Stimulated activated CD8-positive, alpha-beta memory T cell treated with anti-CD3 and anti-CD28 coated beads, Interleukin-2, amount 100 ng/mL, for 48 hours (primary cell): Measurements from ENCODE around the gene CFAP100.
A peak's percentile ranks its signal among the peaks of the same experiment; 100 is the strongest.

Source experiments
- DNase-seq, 2 donors: peaks; one replicate each; pipeline ENCODE4 v3.0.0-alpha.2; 2020; ENCODE audit warnings: low read depth in 2 of 2

The CFAP100 gene

DNA sequence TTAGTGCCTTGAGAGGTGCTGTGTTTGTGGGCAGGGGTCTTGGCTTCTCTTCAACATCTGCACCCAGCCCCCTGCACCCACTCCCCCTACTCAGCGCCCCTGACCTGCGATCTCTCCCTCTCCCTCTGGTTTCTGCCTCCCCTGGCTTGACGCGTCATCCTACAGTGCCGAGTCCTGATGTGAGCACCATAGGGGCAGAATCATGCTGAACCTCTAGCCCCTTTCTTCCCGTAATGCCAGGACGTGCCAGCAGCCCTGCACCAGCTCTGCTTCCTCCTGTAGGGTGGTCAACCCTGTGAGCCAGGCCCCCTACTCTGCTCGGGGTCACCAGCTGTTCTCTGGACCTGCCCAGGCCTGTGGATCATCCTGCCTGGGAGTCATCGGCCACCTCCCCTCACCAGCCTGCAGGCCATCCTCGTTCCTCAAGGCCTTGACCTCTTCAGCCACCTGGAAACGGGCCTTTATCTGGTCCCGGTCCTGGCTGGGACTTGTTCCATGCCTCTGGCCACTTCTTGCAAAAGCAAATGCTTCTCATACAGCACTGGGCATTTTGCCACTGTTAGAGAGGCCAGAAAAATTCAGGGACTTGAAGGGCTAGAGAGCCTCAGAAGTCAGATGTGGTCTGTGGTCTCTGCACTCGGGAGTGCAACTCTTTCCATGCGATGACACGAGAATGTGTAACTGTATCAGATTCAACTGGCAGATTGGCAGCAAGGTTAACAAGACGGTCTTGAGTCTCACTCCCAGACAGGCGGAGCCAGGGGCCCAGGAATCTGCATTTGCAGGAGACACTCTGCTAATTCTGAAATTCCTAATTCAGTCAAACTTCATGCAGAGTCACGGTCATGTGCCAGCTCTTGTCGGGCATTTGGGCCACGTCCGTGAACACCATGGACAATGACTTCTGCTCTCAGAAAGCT is 20.8 kb upstream of the CFAP100 start:
- DNase-seq: no peak

DNA sequence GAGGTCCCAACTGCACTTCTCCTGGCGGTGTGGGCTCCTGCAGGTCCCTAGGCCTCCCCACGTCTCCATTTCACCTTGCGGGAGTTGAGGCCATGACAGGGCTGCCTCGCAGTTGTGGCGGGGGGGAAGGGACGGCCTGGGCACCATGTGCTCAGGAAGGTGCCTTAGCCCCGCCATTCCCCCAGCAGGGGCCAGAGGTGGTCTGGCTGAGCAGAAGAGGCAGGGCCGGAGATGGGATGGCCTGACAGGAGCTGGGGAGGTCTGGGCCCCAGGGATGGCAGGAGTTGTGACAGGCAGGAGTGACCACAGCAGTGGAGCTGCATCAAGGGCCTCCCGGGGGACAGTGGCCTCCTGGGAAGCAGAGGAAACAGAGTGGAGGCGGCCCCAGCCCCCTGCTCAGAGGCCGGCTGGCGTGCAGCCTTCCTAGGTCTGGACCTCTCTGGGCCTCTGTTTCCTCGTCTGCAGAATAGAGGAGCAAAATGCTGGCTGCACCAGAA is 18.8 kb upstream of the CFAP100 start:
- no peak for DNase-seq

DNA sequence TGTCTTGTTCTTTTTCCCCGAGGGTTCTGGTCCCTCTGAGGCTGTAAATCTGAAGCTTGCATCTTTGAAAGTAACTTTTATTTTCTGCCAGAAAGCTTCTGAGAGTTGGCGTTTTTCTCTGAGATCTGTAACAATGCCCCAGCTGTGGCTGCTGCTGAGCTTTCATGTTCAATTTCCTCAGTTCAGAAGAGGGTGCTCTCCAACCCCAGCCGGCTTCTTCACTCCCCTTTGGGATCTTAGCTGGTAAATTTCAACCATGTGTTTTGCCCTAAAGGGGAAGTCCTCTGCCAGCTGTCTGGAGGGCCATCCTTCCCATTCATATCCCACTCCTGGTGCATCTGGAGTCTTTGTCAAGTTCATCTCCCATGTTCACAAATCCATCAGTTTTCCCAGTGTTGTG is 18.3 kb upstream of the CFAP100 start:
- no peak for DNase-seq

- no peak for DNase-seq
These were observed 17.5 kb upstream of the CFAP100 start for GRCh38 chr3:126377211-126377610.

GRCh38 chr3:126378341-126378751 is 16.4 kb upstream of the CFAP100 start:
- DNase-seq: no peak

GRCh38 chr3:126380011-126380768 is 14.5 kb upstream of the CFAP100 start:
- DNase-seq: no peak

DNA sequence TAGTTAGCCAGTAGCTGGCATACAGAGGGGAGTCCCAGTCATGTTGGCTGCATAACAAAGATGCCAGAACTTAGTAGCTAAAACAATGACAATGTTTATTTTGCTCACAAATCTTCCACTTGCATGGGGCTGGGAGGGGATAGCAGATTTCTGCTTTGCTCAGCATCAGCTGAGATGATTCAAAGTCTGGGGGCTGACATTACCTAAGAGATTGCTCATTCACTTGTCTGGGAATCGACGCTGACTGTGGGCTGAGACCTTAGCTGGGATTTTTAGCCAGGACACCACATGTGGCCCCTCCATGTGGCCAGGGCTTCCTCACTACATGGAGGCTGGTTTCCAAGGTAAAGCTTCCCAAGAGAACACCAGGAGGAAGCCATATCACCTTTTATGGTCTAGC is 12.7 kb upstream of the CFAP100 start:
- no peak for DNase-seq

GRCh38 chr3:126389112-126389793 is 5.5 kb upstream of the CFAP100 start:
- DNase-seq: peak; percentile 30 to 41

DNA sequence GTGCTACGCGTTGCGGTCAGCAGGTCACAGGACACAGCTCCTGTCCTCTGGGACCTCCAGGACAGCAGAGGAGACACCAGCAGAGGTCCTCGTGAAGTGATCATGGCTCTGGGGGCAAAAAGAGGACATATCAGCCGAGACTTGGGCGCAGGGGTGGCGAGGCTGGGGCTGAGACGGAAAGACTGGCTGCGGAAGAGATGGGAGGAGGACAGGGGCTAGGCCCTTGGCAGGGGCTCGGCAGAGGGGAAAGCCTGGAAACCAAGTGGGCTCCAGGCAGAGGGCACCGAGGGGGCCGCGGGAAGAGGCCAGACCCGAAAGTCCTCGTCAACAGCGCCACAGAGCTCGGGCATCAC is 4.9 kb upstream of the CFAP100 start:
- DNase-seq: no peak

- DNase-seq: no peak
These were observed 4.5 kb upstream of the CFAP100 start for GRCh38 chr3:126390201-126390600.

GRCh38 chr3:126390751-126391150 is 4.0 kb upstream of the CFAP100 start:
- no peak for DNase-seq

GRCh38 chr3:126391631-126392030 is 3.1 kb upstream of the CFAP100 start:
- DNase-seq: no peak

DNA sequence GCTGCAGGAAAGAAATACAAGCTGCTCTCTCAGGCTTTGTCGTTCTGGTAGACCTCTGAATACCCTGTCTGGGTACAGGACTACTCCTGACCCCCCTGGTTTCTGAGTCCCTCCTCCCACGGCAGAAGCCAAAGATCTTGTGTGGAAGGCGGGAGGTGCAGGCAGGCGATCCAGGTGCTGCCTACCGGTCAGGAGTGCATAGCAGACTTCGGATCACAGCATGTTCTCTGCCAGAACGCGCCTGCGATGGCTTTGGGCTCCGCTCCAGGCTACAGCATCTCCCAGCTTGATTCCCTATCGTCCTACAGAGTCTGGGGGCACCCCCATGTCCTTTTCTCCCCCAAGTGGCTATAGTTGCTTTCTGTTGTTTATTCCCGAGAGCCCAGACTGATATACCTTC is 2.5 kb upstream of the CFAP100 start:
- DNase-seq: no peak

DNA sequence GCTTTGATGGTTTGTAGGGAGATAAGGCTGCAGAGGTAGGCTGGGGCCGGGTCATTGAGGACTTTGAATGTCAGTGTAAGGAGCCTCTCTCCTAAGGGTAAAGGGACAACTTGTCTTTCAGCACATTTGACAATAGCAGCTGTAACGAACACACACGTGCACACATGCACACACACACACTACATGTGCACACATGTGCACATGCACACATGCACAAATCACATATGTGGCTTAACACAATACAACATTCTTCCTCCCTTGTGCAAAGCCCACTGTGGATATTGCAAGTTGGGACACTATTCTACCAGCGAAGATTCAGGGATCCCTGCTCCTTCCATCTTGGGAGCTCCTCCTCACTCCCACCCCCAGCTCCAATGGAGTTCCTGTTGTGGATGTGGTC is 1.1 kb upstream of the CFAP100 start:
- DNase-seq: no peak

DNA sequence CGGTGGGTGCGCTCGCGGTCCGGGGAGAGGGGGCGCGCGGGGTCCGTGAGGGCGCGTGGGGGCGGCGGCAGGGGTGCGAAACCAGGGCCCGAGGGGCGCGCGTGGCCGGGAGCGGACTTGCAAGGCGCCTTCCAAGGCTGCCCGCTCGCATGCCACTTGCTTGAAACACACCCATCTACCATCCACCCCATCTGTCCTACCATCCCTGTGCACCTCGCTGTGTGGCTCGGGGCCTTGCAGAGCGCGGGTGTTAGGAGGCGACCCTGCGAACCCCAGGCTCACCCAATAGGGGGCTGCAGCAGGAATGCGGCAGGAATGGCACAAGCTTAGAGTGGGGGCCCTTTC is 240 bp downstream of the CFAP100 start:
- DNase-seq: no peak

GRCh38 chr3:126395846-126396513 is 1.3 kb downstream of the CFAP100 start:
- DNase-seq: no peak

DNA sequence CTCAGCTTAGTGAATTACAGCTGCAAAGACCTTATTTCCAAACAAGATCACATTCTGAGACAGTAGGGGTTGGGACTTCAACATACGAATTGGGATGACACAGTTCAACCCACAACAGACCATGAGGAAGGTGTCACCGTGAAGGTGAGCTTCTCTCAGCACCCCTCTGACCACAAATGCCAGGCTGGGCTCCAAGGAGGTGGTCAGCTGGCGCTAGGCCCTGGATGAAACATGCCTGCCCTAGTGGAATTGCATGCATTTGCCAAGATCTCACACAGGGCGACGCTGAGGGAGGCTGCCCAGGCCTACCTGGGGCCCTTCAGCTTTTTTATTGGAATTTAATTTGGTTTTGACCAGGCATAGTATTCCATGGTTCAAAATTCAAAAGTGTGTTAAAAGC is 1.8 kb downstream of the CFAP100 start:
- DNase-seq: no peak

GRCh38 chr3:126397610-126398422 is 3.1 kb downstream of the CFAP100 start:
- no peak for DNase-seq

- no peak for DNase-seq
These were observed 4.0 kb downstream of the CFAP100 start for GRCh38 chr3:126398423-126399350.

DNA sequence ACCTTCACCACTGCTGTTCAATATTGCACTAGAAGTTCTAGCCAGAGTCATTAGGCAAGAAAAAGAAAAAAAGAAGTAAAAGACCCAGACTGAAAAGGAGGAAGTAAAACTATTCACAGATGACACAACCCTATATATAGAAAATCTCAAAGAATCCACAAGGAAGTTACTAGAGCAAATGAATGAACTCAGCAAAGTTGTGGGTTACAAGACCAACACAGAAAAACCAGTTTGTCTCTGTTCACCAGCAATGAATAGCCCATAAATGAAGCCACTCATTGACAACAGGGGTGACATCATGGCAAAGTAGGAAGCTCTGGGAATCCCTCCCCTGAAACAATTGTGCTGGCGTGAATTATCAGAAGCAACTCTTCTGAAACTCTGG is 4.6 kb downstream of the CFAP100 start:
- no peak for DNase-seq
